GM12873 (cell line): ENCODE measurements around the gene NHEJ1.

ENCODE experiments used
- TF ChIP-seq, protein P1 (sequence below): IDR thresholded peaks from 2 replicates; pipeline ENCODE4 v1.5.1; 2012; ENCODE audit warnings: low read depth, mild to moderate bottlenecking, moderate library complexity, low read length, control low read depth; ENCODE audit not compliant: insufficient read depth; ENCODE audit errors: missing control alignments

Gene NHEJ1

DNA sequence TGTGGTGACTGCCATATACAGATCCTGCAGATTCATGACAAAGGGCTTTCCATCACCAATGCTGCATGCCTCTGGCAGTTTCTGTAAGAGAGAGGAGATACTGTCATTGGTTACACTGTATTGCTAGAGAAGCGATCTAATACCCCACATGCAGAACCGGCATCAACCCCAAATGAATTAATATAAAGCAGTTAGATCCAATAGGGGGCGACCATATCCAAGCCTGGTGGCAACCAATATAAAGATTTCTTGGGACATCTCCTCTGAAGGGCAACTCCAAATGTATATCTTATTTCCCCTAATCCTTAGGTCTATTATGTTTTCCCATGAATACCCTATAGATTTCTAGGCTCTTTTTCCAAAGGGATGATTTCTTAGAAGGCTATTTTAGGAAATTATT lies 82.5 kb downstream of the NHEJ1 start:
- TF ChIP-seq, protein P1, sequence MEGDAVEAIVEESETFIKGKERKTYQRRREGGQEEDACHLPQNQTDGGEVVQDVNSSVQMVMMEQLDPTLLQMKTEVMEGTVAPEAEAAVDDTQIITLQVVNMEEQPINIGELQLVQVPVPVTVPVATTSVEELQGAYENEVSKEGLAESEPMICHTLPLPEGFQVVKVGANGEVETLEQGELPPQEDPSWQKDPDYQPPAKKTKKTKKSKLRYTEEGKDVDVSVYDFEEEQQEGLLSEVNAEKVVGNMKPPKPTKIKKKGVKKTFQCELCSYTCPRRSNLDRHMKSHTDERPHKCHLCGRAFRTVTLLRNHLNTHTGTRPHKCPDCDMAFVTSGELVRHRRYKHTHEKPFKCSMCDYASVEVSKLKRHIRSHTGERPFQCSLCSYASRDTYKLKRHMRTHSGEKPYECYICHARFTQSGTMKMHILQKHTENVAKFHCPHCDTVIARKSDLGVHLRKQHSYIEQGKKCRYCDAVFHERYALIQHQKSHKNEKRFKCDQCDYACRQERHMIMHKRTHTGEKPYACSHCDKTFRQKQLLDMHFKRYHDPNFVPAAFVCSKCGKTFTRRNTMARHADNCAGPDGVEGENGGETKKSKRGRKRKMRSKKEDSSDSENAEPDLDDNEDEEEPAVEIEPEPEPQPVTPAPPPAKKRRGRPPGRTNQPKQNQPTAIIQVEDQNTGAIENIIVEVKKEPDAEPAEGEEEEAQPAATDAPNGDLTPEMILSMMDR = peak; percentile 10

DNA sequence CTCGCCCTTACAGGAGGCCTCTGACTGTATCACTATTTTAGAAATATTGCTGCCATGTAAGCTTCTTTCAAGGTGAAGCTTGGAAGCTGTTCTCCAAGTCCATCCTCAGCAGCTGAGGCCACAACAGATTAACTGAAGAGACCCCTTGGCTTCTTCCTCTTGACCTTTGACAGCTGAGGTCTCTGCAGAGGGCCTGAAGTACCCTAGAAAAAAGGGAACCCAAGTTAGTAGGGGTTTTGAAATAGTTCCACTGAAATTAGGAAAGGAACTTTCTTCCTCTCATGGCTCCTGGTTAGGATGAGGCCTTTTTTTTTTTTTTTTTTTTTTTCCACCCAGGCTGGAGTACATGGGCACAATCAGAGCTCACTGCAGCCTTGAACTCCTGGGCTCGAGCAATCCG lies 84.4 kb downstream of the NHEJ1 start:
- TF ChIP-seq, protein P1 = no peak

DNA sequence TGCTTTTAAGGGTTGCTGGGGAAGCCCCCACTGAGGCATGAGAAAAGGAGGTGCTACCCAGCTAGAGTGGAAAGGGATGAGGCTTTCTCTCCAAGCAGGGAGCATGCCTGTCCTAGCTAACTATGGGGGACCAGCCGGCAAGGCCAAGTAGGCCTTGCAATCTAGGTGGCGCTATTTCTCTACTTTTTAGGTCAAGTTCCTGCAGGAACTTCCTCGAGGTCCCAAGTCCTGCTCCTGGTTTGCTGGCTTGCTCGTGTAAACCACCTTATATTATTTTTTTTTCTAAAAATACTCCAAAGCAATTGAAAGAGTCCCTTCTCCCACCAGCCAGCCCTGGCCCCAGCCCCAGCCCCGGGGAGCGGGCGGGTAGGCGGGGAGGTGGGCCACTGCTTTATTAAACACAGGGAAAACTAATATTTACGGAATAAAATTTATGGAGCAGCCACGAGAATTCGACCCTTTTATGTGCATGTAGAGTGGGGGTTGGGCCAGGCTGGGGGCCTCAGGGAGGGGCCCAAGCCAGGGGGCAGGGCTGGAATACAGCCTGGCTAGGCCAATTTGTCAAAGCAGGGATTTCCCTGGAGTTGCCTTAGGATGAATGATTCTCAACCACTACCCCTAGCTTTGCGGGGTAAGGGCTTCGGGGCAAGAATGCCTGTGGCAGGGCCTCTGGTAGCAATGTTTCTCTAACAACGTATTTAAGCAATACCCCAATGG lies 87.0 kb downstream of the NHEJ1 start:
- TF ChIP-seq, protein P1 = peak; percentile 75

DNA sequence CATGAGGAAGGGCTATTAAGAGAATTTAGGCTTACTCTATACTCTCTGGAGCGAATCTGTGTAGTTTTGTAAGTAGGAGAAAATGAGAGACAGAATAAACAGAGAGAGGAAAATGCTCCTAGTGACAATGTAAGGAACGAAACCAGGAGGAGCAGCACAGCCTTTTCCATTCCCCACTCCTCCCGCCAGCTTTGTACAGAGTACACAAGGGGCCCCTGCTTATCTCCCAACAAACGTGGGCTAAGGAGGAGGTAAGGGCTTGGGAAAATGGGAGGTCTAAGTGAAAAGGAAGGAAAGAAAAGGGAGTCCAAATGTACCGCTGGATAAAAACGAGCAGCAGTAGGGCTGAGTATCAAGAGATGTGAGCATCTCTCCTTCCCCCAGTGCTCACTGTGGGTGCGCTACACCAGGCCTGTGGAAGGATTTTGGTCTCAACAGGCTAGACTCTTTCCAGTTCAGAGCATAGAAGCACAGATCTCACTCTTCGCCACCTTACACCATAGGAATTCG lies 87.8 kb downstream of the NHEJ1 start:
- TF ChIP-seq, protein P1 = no peak

DNA sequence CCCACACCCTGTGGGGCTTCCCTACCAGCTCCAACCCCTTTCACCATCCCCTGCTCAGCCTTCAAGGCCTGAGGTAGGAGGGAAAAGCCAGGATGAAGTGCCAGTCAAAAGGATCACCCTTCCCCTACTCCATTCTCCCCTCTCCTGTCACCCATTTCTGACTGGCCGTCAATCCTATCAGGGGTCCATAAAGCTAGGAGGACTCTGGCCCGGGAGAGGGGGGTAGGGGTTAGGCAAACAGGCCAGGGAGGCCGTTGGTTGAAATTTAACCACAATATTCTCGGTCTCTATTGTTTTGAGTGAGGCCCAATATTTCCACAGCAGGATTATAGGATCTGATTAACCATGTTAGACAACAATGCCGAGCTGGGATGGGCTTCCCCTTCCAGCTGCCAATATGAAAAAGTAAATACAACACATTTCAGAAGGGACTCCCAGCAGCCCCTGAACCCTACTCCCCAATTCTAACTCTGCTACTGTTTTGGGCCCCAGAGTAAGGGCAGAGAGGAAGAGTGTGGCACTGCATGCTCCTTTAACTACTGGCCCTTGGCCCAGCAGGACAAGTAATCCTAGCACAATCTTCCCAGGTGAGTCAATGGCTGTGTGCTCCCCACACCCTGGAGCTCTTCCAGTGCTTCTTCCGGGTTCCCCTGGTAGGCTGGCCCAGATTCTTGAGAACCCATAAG lies 89.3 kb downstream of the NHEJ1 start:
- TF ChIP-seq, protein P1 = no peak

DNA sequence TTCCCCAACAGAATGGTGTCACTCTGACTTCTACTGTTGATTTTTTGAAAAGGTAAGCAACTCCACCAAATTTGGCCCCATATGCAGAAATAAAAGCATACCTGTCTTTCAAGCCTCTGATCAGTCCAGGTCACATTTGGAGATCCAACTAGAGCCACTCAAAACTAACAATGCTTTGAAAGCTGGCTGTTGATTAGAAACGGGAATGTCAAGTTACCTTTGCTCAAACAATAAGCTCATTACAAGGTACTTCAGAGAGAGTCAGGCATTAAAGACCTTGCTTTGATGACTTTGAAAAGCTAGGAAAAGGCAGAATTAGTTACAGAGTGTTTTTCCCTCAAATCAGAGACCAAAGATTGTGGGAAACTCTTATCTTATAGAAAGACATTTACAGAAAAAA lies 95.1 kb downstream of the NHEJ1 start:
- TF ChIP-seq, protein P1 = no peak

DNA sequence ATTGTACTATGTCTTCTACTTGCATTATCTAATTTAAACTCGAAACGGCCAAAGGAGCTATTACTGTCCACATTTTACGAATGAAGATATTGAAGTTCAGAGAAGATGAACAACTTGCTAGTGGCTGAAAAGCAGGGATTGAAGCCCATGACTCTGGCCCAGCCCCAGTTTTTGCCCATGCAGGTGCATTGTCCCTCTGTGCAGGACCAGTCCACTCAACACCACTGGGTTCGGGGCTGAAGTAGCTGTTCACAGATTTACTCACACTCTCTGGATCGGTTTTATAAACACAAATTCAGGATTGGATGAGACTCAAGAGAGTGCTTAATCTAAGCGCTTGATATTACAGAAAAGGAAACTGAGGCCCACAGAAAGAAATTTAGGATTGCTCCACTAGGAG lies 98.5 kb downstream of the NHEJ1 start:
- TF ChIP-seq, protein P1 = no peak
